HG03521 (cell line): Measurements from ENCODE around the gene CCR5.
"Not testable (repeated sequence)": the region's sequence is repeated elsewhere in the genome, so short reads cannot be mapped to it uniquely, and the experiment has no call there.

ENCODE experiments used
- ATAC-seq: cut with Tn5 transposase; IDR thresholded peaks from one replicate; pipeline ENCODE4 v1.9.1; 2021; ENCODE audit warnings: mild to moderate bottlenecking, moderate library complexity; ENCODE audit not compliant: unreplicated experiment

CCR5 gene

GRCh38 chr3:46370839-46371518, at the start of gene CCR5:
CCR5 (plus strand) TSS chr3:46370946; CDS start chr3:46372903, 1,957 bp downstream.
- ATAC-seq = no peak

- ATAC-seq = no peak
Observed at GRCh38 chr3:46321461-46322104, 49.2 kb upstream of the CCR5 start.

GRCh38 chr3:46324036-46324435, 46.7 kb upstream of the CCR5 start:
- no peak for ATAC-seq

- no peak for ATAC-seq
Observed at GRCh38 chr3:46325645-46326300, 45.0 kb upstream of the CCR5 start.

GRCh38 chr3:46330676-46331075, 40.1 kb upstream of the CCR5 start:
- not testable (repeated sequence) for ATAC-seq

- ATAC-seq = no peak
Observed at GRCh38 chr3:46334741-46335478, 35.8 kb upstream of the CCR5 start.

- no peak for ATAC-seq
Observed at GRCh38 chr3:46335541-46335940, 35.2 kb upstream of the CCR5 start.

GRCh38 chr3:46337911-46338310, 32.8 kb upstream of the CCR5 start:
- ATAC-seq = no peak

GRCh38 chr3:46338840-46339239, 31.9 kb upstream of the CCR5 start:
- ATAC-seq = no peak

- no peak for ATAC-seq
Observed at GRCh38 chr3:46344476-46344875, 26.3 kb upstream of the CCR5 start.

GRCh38 chr3:46348823-46349482, 21.8 kb upstream of the CCR5 start:
- ATAC-seq = no peak

- ATAC-seq = peak; percentile 63
Observed at GRCh38 chr3:46349484-46350261, 21.1 kb upstream of the CCR5 start.

- ATAC-seq = no peak
Observed at GRCh38 chr3:46350262-46350565, 20.5 kb upstream of the CCR5 start.

GRCh38 chr3:46351646-46352045, 19.1 kb upstream of the CCR5 start:
- no peak for ATAC-seq

GRCh38 chr3:46353090-46353489, 17.7 kb upstream of the CCR5 start:
- no peak for ATAC-seq

- ATAC-seq = no peak
Observed at GRCh38 chr3:46353647-46354410, 16.9 kb upstream of the CCR5 start, which contains the start of gene CCR2. CCR2 (plus strand) TSS chr3:46354111; CDS start chr3:46357528, 3,417 bp downstream.

GRCh38 chr3:46354478-46354877, 16.3 kb upstream of the CCR5 start:
- no peak for ATAC-seq

GRCh38 chr3:46354984-46355383, 15.8 kb upstream of the CCR5 start:
- ATAC-seq = no peak

- ATAC-seq = no peak
Observed at GRCh38 chr3:46356276-46356675, 14.5 kb upstream of the CCR5 start.
